CD14-positive monocyte (primary cell): ENCODE measurements around the gene IZUMO2. TPM values are rescaled to one million over a fixed set of nuclear protein-coding genes. Genes with fewer than 3 reads are reported as not detected.

ENCODE experiments used
- DNase-seq, 3 donors: peaks; one replicate each; pipeline ENCODE4 v3.0.0-alpha.2; 2011 to 2022
- H2AFZ ChIP-seq: 2 replicates; pipeline ENCODE4 v1.6.0; 2012; ENCODE audit warnings: mild to moderate bottlenecking, low read depth, low read length, inconsistent platforms; ENCODE audit not compliant: insufficient read depth, poor library complexity, severe bottlenecking
- H3K27ac ChIP-seq, 2 donors: 1 replicate in 1 of 2; 2 replicates in 1 of 2; pipeline ENCODE4 v1.5.1; 2012 to 2013; ENCODE audit warnings: low read length in 2 of 2, control low read depth in 1 of 2, inconsistent platforms in 1 of 2, low read depth in 1 of 2, mild to moderate bottlenecking in 1 of 2
- H3K27me3 ChIP-seq, 2 donors: one replicate each; pipeline versions ENCODE4 v1.6.0 to v1.6.1; 2011 to 2013; ENCODE audit warnings: low read length in 2 of 2; ENCODE audit not compliant: control insufficient read depth in 2 of 2, insufficient read depth in 2 of 2
- H3K36me3 ChIP-seq, 2 donors: replicated peaks in 1 of 2; 1 replicate in 1 of 2; 2 replicates in 1 of 2; pipeline versions ENCODE4 v1.5.1 to v1.6.1; 2012 to 2013; ENCODE audit warnings: low read length in 2 of 2, control low read depth in 1 of 2, inconsistent platforms in 1 of 2, mild to moderate bottlenecking in 1 of 2; ENCODE audit not compliant: insufficient read depth in 2 of 2, control insufficient read depth in 1 of 2
- H3K4me1 ChIP-seq, 2 donors: 1 replicate in 1 of 2; 2 replicates in 1 of 2; pipeline versions ENCODE4 v1.5.1 to v1.6.1; 2012 to 2013; ENCODE audit warnings: low read length in 2 of 2, control low read depth in 1 of 2, inconsistent platforms in 1 of 2, mild to moderate bottlenecking in 1 of 2, moderate library complexity in 1 of 2; ENCODE audit not compliant: insufficient read depth in 2 of 2, control insufficient read depth in 1 of 2
- H3K4me2 ChIP-seq: replicated peaks from 2 replicates; pipeline ENCODE3; 2012; ENCODE audit warnings: low read length, moderate library complexity, mild to moderate bottlenecking; ENCODE audit not compliant: poor library complexity, severe bottlenecking; ENCODE audit errors: extremely low read depth
- H3K4me3 ChIP-seq, 3 experiments: fragments of 200-600 bp in 1 of 3; sonication (generic) in 1 of 3; replicated peaks in 1 of 3; 1 replicate in 2 of 3; 2 replicates in 1 of 3; pipeline ENCODE4 v1.5.1; 2011 to 2013; ENCODE audit warnings: low read length in 3 of 3, mild to moderate bottlenecking in 3 of 3, control low read depth in 2 of 3, low read depth in 2 of 3, inconsistent platforms in 1 of 3, moderate library complexity in 1 of 3
- H3K79me2 ChIP-seq: 2 replicates; pipeline ENCODE4 v1.6.0; 2012; ENCODE audit warnings: mild to moderate bottlenecking, control low read depth, inconsistent platforms, low read length, moderate library complexity; ENCODE audit not compliant: insufficient read depth
- H3K9ac ChIP-seq: 2 replicates; pipeline ENCODE4 v1.6.0; 2017; ENCODE audit warnings: low read length, mild to moderate bottlenecking; ENCODE audit not compliant: insufficient read depth, poor library complexity, severe bottlenecking
- H3K9me3 ChIP-seq, 2 donors: replicated peaks in 1 of 2; 1 replicate in 1 of 2; 2 replicates in 1 of 2; pipeline versions ENCODE4 v1.5.1 to v1.6.1; 2012 to 2013; ENCODE audit warnings: low read length in 2 of 2, control low read depth in 1 of 2; ENCODE audit not compliant: control insufficient read depth in 1 of 2, insufficient read depth in 1 of 2
- H4K20me1 ChIP-seq: 2 replicates; pipeline ENCODE4 v1.6.0; 2012; ENCODE audit warnings: mild to moderate bottlenecking, low read length, control low read depth, moderate library complexity; ENCODE audit not compliant: insufficient read depth
- H3K27ac Mint-ChIP-seq, 7 donors: one replicate each; pipeline ENCODE4 v1.8.0; 2020; ENCODE audit warnings: mild to moderate bottlenecking in 7 of 7, mixed read lengths in 7 of 7, moderate library complexity in 6 of 7, inconsistent platforms in 2 of 7
- H3K27me3 Mint-ChIP-seq, 3 donors: one replicate each; pipeline ENCODE4 v1.8.0; 2021 to 2022; ENCODE audit warnings: low read depth in 3 of 3, mild to moderate bottlenecking in 3 of 3, mixed read lengths in 3 of 3, moderate library complexity in 3 of 3, inconsistent platforms in 1 of 3
- H3K36me3 Mint-ChIP-seq, 2 donors: one replicate each; pipeline ENCODE4 v1.8.0; 2020; ENCODE audit warnings: mixed read lengths in 2 of 2, inconsistent platforms in 1 of 2, mild to moderate bottlenecking in 1 of 2
- H3K4me1 Mint-ChIP-seq: one replicate; pipeline ENCODE4 v1.8.0; 2020; ENCODE audit warnings: mild to moderate bottlenecking, mixed read lengths
- H3K4me3 Mint-ChIP-seq, 2 donors: one replicate each; pipeline ENCODE4 v1.8.0; 2020; ENCODE audit warnings: mild to moderate bottlenecking in 2 of 2, mixed read lengths in 2 of 2, moderate library complexity in 1 of 2
- H3K9me3 Mint-ChIP-seq, 7 donors: one replicate each; pipeline ENCODE4 v1.8.0; 2020 to 2022; ENCODE audit warnings: mixed read lengths in 7 of 7, mild to moderate bottlenecking in 6 of 7, moderate library complexity in 6 of 7, inconsistent platforms in 2 of 7
- CTCF ChIP-seq: fragments of 200-600 bp; IDR thresholded peaks from one replicate; pipeline ENCODE4 v1.8.0; 2022; ENCODE audit warnings: antibody characterized with exemption, mild to moderate bottlenecking
- WGBS: methylation state at CpG from one replicate; pipeline ENCODE4 v1.1.5; 2013; ENCODE audit warnings: missing lambda C conversion rate; ENCODE audit not compliant: insufficient coverage; 5-methylcytosine and 5-hydroxymethylcytosine counted together
- intact Hi-C, 2 donors: fragments of 100-400 bp; cut with micrococcal nuclease; formaldehyde crosslinking; loops; one replicate each; pipeline versions ENCODE4 v1.15.0 to v1.15.1; 2023
- polyA plus RNA-seq, 3 donors: library from polyadenylated mRNA; depleted of rRNA in 1 of 3; unstranded in 2 of 3; stranded (reverse) in 1 of 3; fragments of 300-500 nt in 2 of 3; fragments of >200 nt in 1 of 3; fragmentation: Illumina TruSeq in 2 of 3; gene quantifications; 1 replicate in 2 of 3; 2 replicates in 1 of 3; pipeline ENCODE4 v1.2.3, GENCODE V29; 2012 to 2021

IZUMO2 gene
- polyA plus RNA-seq, 3 donors: not detected

- H3K4me3 Mint-ChIP-seq: no peak overlapping the region
- H3K27ac ChIP-seq: no peak overlapping the region
- no peaks in the 10 kb centered on the region for H3K27me3 ChIP-seq
- no peaks in the 10 kb centered on the region for H4K20me1 ChIP-seq
- no peak overlapping the region for H3K9ac ChIP-seq
- H3K27me3 Mint-ChIP-seq: peaks cover 9 to 15% (median 14%) of the 10 kb centered on the region in 3 donors
- H3K9me3 Mint-ChIP-seq: peaks cover 0 to 3% (median 0%) of the 10 kb centered on the region in 7 donors
- no CpG with 5 or more reads among the region's 8 CpGs for WGBS
- H3K4me1 Mint-ChIP-seq: peaks cover 3% of the 10 kb centered on the region
- H2AFZ ChIP-seq: no peak overlapping the region
- no peaks in the 10 kb centered on the region for H3K79me2 ChIP-seq
- H3K36me3 Mint-ChIP-seq: no peaks in the 10 kb centered on the region
- no peaks in the 10 kb centered on the region for H3K9me3 ChIP-seq
- no peak for TF ChIP-seq CTCF
- H3K4me3 ChIP-seq: no peak overlapping the region
- H3K4me2 ChIP-seq: no peak overlapping the region
- no peaks in the 10 kb centered on the region for H3K4me1 ChIP-seq
- intact Hi-C loops: no loop called here
- no peaks in the 10 kb centered on the region for H3K36me3 ChIP-seq
- no peak for DNase-seq
- no peak overlapping the region for H3K27ac Mint-ChIP-seq
These were observed 27.4 kb upstream of the IZUMO2 start for GRCh38 chr19:50190439-50190891.

- 97% methylated on average over 6 of the region's 8 CpGs for WGBS
These were observed 26.2 kb upstream of the IZUMO2 start for GRCh38 chr19:50189331-50189730.

More at GRCh38 chr19:50189331-50189730, 26.2 kb upstream of the IZUMO2 start:
- H3K9me3 Mint-ChIP-seq: peaks cover 0 to 5% (median 0%) of the 10 kb centered on the region in 7 donors
- no peak overlapping the region for H3K27ac ChIP-seq
- no peaks in the 10 kb centered on the region for H4K20me1 ChIP-seq
- no peak overlapping the region for H3K27ac Mint-ChIP-seq
- H3K4me3 Mint-ChIP-seq: peak overlapping the region in 1 of 2 donors; percentile 28
- DNase-seq: no peak
- no peaks in the 10 kb centered on the region for H3K79me2 ChIP-seq
- intact Hi-C loops: no loop called here
- no peaks in the 10 kb centered on the region for H3K27me3 ChIP-seq
- peaks cover 9 to 15% (median 14%) of the 10 kb centered on the region in 3 donors for H3K27me3 Mint-ChIP-seq
- no peak overlapping the region for H3K4me2 ChIP-seq
- no peak overlapping the region for H3K9ac ChIP-seq
- peaks cover 3% of the 10 kb centered on the region for H3K4me1 Mint-ChIP-seq
- no peaks in the 10 kb centered on the region for H3K9me3 ChIP-seq
- no peak overlapping the region for H3K4me3 ChIP-seq
- H3K4me1 ChIP-seq: no peaks in the 10 kb centered on the region
- no peak overlapping the region for H2AFZ ChIP-seq
- no peak for TF ChIP-seq CTCF
- H3K36me3 ChIP-seq: no peaks in the 10 kb centered on the region
- no peaks in the 10 kb centered on the region for H3K36me3 Mint-ChIP-seq
